Measurements from ENCODE around the gene ST6GALNAC1.
"Not testable (repeated sequence)": the region's sequence is repeated elsewhere in the genome, so short reads cannot be mapped to it uniquely, and the experiment has no call there.

The ST6GALNAC1 gene

DNA sequence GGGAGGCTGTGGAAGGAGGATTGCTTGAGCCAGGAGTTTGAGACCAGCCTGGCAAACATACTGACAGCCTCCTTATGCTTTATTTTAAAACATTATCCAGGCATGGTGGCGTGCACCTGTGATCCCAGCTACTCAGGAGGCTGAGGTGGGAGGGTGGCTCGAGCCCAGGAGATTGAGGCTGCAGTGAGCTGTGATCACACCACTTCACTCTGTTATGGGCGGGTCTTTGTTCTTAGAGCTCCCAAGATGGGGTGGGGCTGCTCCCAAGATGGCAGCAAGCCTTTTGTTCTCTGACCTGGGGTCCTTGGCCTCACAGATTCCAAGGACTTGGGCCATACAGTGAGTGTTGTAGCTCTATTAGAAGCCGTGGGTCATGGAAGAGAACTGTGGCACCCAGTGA is 31.8 kb downstream of the ST6GALNAC1 start:
- no peak for DNase-seq (ENCODE audit: low spot score)

- DNase-seq (ENCODE audit: low spot score) = not testable (repeated sequence)
Observed at GRCh38 chr17:76611080-76611749, 32.3 kb downstream of the ST6GALNAC1 start.

- DNase-seq (ENCODE audit: low spot score) = not testable (repeated sequence)
Observed at GRCh38 chr17:76606685-76607084, 36.9 kb downstream of the ST6GALNAC1 start.

GRCh38 chr17:76601065-76601464 is 42.5 kb downstream of the ST6GALNAC1 start:
- DNase-seq (ENCODE audit: low spot score) = no peak

GRCh38 chr17:76599694-76600460 is 43.7 kb downstream of the ST6GALNAC1 start:
- DNase-seq (ENCODE audit: low spot score) = no peak

- DNase-seq (ENCODE audit: low spot score) = no peak
Observed at GRCh38 chr17:76598004-76598439, 45.5 kb downstream of the ST6GALNAC1 start.

- DNase-seq (ENCODE audit: low spot score) = no peak
Observed at GRCh38 chr17:76597156-76598003, 46.2 kb downstream of the ST6GALNAC1 start.

GRCh38 chr17:76594690-76595089 is 48.9 kb downstream of the ST6GALNAC1 start:
- DNase-seq (ENCODE audit: low spot score) = no peak

DNA sequence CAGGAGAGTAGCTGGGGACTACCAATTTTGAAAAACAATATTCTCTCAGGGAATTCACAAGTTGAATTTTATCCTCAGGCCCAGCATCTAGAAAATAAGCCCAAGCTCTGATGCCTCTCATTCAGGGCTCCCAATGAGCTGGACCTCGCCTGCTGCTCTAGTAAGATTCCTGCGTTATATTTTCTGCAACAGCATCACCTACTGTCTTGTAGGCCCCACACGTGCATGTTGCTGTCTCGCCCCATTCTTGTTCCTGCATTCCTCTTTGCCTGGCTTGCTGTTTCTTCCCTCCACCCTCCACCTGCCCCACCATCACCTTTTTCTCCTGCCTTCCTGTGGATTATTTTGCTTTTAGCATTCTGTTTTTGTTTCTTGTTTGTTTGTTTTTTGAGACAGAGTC is 49.6 kb downstream of the ST6GALNAC1 start:
- no peak for DNase-seq (ENCODE audit: low spot score)

DNA sequence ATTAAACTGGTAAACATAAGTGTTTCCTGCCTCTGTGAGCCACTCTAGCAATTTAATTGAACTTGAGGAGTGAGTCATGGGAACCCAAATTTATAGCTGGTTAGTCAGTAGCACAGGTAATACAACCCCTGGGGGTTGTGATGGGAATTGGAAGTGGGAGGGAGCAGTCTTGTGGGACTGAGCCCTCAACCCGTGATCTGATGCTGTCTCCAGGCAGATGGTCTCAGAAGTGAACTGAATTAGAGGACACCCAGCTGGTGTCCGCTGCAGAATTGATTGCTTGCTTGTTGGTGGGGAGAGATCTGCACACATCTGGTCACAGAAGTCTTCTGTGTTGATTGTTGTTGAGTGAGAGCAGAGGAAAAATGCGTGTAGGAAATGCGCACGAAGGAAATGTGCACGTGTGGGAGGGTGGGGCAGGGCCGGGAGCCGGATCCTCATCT is 50.2 kb downstream of the ST6GALNAC1 start:
- DNase-seq (ENCODE audit: low spot score) = no peak

DNA sequence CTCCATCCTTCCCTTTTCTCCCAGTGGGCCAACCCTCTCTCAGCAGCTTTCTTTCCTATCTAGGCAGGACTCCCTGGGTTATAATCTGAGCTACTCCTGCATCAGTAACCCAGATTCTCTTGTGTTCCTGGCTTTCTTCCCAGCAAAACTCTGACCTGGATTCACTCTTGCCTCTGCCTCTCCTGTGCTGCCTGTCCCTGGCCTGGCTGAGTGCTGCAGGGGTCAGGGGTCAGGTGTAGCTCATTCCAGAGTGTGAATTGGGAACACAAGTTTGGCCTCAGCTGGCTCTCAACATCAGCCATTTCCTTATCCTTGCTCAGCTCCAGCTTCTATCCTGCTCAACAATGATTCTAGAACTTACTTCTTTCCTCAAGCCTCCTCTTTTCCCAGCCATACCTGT is 55.4 kb downstream of the ST6GALNAC1 start:
- no peak for DNase-seq (ENCODE audit: low spot score)

GRCh38 chr17:76586741-76587487 is 56.6 kb downstream of the ST6GALNAC1 start:
- DNase-seq (ENCODE audit: low spot score) = no peak

GRCh38 chr17:76585649-76586593 is 57.6 kb downstream of the ST6GALNAC1 start, which contains the start of gene ST6GALNAC2:
ST6GALNAC2 (minus strand) TSS chr17:76585860; CDS start chr17:76585808, 52 bp downstream.
- peak; percentile 41 for DNase-seq (ENCODE audit: low spot score)

DNA sequence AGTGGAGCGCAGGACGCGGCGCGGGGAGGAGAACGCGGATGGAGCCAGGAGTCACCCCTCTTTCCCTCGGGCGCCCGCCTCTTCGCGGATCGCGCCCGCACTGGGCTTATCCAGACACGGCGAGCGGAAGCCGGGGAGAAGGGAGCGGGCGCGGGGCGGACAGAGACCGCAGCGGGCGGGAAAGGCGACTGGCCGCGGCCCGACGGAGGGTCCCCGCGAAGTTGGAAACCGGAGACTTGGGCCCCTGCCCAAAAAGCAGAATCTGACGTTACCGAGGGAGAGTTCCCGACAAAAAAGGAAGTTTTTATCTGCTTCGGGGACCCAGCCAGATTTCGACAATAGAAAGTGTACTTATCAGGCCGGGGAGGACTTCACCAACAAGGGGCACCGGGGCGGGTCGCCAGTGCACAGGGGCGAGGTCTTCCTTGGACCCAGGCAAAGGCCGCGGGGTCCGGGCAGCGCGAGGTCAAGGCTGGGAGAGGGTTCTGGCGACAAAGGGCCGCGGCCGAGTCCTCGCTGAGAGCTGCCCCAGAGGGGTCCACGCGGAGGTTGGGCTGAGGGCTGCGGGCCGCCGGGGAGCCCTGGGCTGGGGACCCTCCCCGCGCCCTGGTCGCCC is 58.4 kb downstream of the ST6GALNAC1 start:
- no peak for DNase-seq (ENCODE audit: low spot score)

GRCh38 chr17:76584427-76585032 is 59.0 kb downstream of the ST6GALNAC1 start:
- DNase-seq (ENCODE audit: low spot score) = no peak

DNA sequence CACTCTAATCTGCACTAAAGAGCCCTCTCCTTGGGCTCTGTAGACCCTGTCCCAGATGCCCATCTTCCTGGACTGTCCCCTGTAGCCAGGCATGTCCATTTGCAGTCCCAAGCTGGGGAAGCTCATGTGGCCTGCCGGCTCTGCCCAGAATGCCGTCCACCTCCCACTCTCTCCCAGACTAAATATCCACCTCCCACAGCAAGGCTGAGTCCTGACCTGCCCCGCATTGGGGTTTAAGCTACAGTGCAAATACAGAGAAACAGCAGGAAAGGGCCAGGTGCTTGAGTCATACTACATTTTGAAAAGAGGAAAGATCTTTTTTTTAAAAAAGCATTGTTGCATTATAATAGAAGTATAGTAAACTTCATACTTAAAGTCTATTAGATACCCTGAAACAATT is 60.9 kb downstream of the ST6GALNAC1 start:
- no peak for DNase-seq (ENCODE audit: low spot score)

DNA sequence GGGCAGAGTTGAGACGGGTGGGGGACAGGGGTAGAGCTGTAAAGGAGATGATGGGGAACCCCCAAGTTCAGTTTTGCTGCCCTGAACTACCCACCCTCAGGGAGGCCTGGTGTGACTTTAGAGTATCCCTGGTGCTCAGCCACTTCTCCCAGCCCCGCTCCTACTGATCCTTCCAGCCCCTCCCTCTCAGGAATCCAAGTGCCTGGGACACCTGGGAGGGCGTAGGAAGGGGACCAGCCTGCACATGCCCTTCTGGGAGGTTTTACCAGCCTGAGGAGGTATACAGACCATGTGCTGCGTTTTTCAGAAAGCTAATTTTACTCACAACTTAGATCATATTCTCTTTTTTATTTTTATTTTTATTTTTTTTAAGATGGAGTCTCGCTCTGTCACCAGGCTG is 62.0 kb downstream of the ST6GALNAC1 start:
- DNase-seq (ENCODE audit: low spot score) = no peak

GRCh38 chr17:76579281-76579680 is 64.3 kb downstream of the ST6GALNAC1 start:
- DNase-seq (ENCODE audit: low spot score) = no peak

- no peak for DNase-seq (ENCODE audit: low spot score)
Observed at GRCh38 chr17:76578376-76578775, 65.2 kb downstream of the ST6GALNAC1 start.

DNA sequence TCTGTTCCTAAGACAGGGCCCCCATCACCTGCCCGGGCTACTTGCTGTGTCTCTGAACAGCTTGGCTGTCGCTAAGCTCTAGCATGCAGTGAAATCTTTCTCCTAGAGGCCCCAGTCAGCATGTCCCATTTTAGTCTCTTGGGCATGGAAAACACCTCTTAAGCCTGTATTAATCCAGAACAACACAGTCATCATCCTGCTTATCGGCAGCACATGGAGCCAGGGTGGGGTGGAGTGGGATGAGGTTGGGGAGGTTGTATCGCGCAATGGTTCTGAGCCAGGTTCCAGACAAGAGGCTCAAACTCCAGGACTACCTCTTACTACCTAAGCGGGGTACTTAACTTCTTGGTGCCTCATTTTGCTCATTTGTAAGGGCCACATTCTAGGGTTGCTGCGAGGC is 65.7 kb downstream of the ST6GALNAC1 start:
- DNase-seq (ENCODE audit: low spot score) = no peak
